WTC11 (cell line): Measurements from ENCODE around the gene WTAP. TPM values are rescaled to one million over a fixed set of nuclear protein-coding genes. Genes with fewer than 3 reads are reported as not detected.

ENCODE experiments used
- ATAC-seq: fragments of 200-7000 bp; cut with Tn5 transposase; 2 replicates; pipeline ENCODE4 v1.10.0; 2021; ENCODE audit warnings: mild to moderate bottlenecking, moderate library complexity
- Bru-seq: library from RNA; stranded (reverse); fragments of 400-500 nt; gene quantifications from one replicate; lab custom pipeline; 2021; lab: Mats Ljungman, UMichigan
- CTCF ChIA-PET: fragments of 300-600 bp; sonication (Branson Sonifier 250); formaldehyde crosslinking; loops from one replicate; lab custom pipeline; 2021; ENCODE audit warnings: antibody characterized with exemption; lab: Charles Lee
- POLR2A ChIA-PET: fragments of 350-600 bp; sonication (Branson Sonifier 250); formaldehyde crosslinking; loops from one replicate; lab custom pipeline; 2021; ENCODE audit warnings: antibody characterized with exemption; lab: Charles Lee
- DNase-seq: peaks from one replicate; pipeline ENCODE4 v3.0.0; 2021; ENCODE audit warnings: low spot score
- H3K27ac Mint-ChIP-seq: 2 replicates; pipeline ENCODE4 v1.8.0; 2021; ENCODE audit warnings: mixed read lengths
- H3K27me3 Mint-ChIP-seq: 2 replicates; pipeline ENCODE4 v1.8.0; 2021; ENCODE audit warnings: low read depth, mild to moderate bottlenecking, moderate library complexity, mixed read lengths
- H3K36me3 Mint-ChIP-seq: 2 replicates; pipeline ENCODE4 v1.8.0; 2021; ENCODE audit warnings: mixed read lengths
- H3K4me1 Mint-ChIP-seq: 2 replicates; pipeline ENCODE4 v1.8.0; 2022; ENCODE audit warnings: mixed read lengths
- H3K4me3 Mint-ChIP-seq: 2 replicates; pipeline ENCODE4 v1.8.0; 2021; ENCODE audit warnings: mild to moderate bottlenecking, moderate library complexity, mixed read lengths
- H3K9me3 Mint-ChIP-seq: 2 replicates; pipeline ENCODE4 v1.8.0; 2021; ENCODE audit warnings: mixed read lengths
- ATF6 ChIP-seq: sonication (generic); formaldehyde crosslinking; IDR thresholded peaks from 2 replicates; pipeline ENCODE4 v1.8.1; 2023; ENCODE audit warnings: mild to moderate bottlenecking, missing genetic modification reagents
- CDX4 ChIP-seq: fragments of 250-450 bp; sonication (Bioruptor Pico); IDR thresholded peaks from 2 replicates; pipeline ENCODE4 v1.9.0; 2021; ENCODE audit warnings: moderate library complexity, mild to moderate bottlenecking, inconsistent platforms, borderline replicate concordance
- CTCF ChIP-seq: fragments of 200-600 bp; IDR thresholded peaks from 2 replicates; pipeline ENCODE4 v1.8.0; 2022; ENCODE audit warnings: antibody characterized with exemption
- EMX1 ChIP-seq: fragments of 250-450 bp; sonication (Bioruptor Pico); IDR thresholded peaks from 2 replicates; pipeline ENCODE4 v1.8.0; 2021; ENCODE audit warnings: mild to moderate bottlenecking
- ERG ChIP-seq: fragments of 250-450 bp; sonication (Bioruptor Pico); IDR thresholded peaks from 2 replicates; pipeline ENCODE4 v1.8.0; 2021; ENCODE audit warnings: mild to moderate bottlenecking
- FOXP1 ChIP-seq: sonication (generic); formaldehyde crosslinking; IDR thresholded peaks from 2 replicates; pipeline ENCODE4 v1.8.0; 2022; ENCODE audit warnings: missing genetic modification reagents, mild to moderate bottlenecking, moderate library complexity, borderline replicate concordance
- GABPB1 ChIP-seq: sonication (generic); formaldehyde crosslinking; IDR thresholded peaks from 2 replicates; pipeline ENCODE4 v1.8.1; 2023; ENCODE audit warnings: mild to moderate bottlenecking, missing genetic modification reagents
- MYBL2 ChIP-seq: sonication (generic); formaldehyde crosslinking; IDR thresholded peaks from 2 replicates; pipeline ENCODE4 v1.8.1; 2023; ENCODE audit warnings: mild to moderate bottlenecking, moderate library complexity, missing genetic modification reagents
- NFYB ChIP-seq: sonication (generic); formaldehyde crosslinking; conservative IDR thresholded peaks from 2 replicates; pipeline ENCODE4 v1.8.0; 2022; ENCODE audit warnings: low read depth, missing genetic modification reagents
- RELA ChIP-seq: sonication (generic); formaldehyde crosslinking; IDR thresholded peaks from 2 replicates; pipeline ENCODE4 v1.8.1; 2022; ENCODE audit warnings: missing genetic modification reagents, mild to moderate bottlenecking, borderline replicate concordance
- TEAD4 ChIP-seq: sonication (generic); formaldehyde crosslinking; IDR thresholded peaks from 2 replicates; pipeline ENCODE4 v1.8.0; 2022; ENCODE audit warnings: mild to moderate bottlenecking, missing genetic modification reagents
- TP53 ChIP-seq: sonication (generic); formaldehyde crosslinking; IDR thresholded peaks from 2 replicates; pipeline ENCODE4 v1.8.1; 2023; ENCODE audit warnings: mild to moderate bottlenecking, missing genetic modification reagents
- USF1 ChIP-seq: sonication (generic); formaldehyde crosslinking; IDR thresholded peaks from 2 replicates; pipeline ENCODE4 v1.8.0; 2022; ENCODE audit warnings: mild to moderate bottlenecking, missing genetic modification reagents
- USF2 ChIP-seq: sonication (generic); formaldehyde crosslinking; IDR thresholded peaks from 2 replicates; pipeline ENCODE4 v1.8.1; 2023; ENCODE audit warnings: mild to moderate bottlenecking, missing genetic modification reagents, moderate library complexity
- ZMAT4 ChIP-seq: fragments of 250-450 bp; sonication (Bioruptor Pico); IDR thresholded peaks from 2 replicates; pipeline ENCODE4 v1.9.0; 2021; ENCODE audit warnings: mild to moderate bottlenecking
- ZNF138 ChIP-seq: sonication (generic); formaldehyde crosslinking; conservative IDR thresholded peaks from 2 replicates; pipeline ENCODE4 v1.8.1; 2022; ENCODE audit warnings: mild to moderate bottlenecking, moderate library complexity, missing genetic modification reagents
- ZNF396 ChIP-seq: fragments of 250-450 bp; sonication (Bioruptor Pico); IDR thresholded peaks from 2 replicates; pipeline ENCODE4 v1.8.0; 2021; ENCODE audit warnings: mild to moderate bottlenecking, moderate library complexity, borderline replicate concordance
- ZNF512 ChIP-seq: sonication (generic); formaldehyde crosslinking; IDR thresholded peaks from 2 replicates; pipeline ENCODE4 v1.8.1; 2022; ENCODE audit warnings: missing genetic modification reagents, borderline replicate concordance
- ZSCAN18 ChIP-seq: fragments of 250-450 bp; sonication (Bioruptor Pico); IDR thresholded peaks from 2 replicates; pipeline ENCODE4 v2.1.2; 2022; ENCODE audit warnings: mild to moderate bottlenecking, moderate library complexity
- long read RNA-seq, 3 experiments: library from RNA in 1 of 3; library from capped mRNA in 1 of 3; library from polyadenylated mRNA in 1 of 3; unstranded in 2 of 3; stranded (forward) in 1 of 3; transcript quantifications; one replicate each; pipeline ENCODE4 v2.0.0, GENCODE V29; 2021
- total RNA-seq: library from RNA; stranded (reverse); gene quantifications from 3 replicates; pipeline ENCODE4 v1.2.3, GENCODE V29; 2021

WTAP gene
- total RNA-seq, result 88.8 to 92.7 TPM (median 91.9 TPM) in 3 replicates
- percentile 98 among the genes with signal in this experiment for Bru-seq, nascent RNA
- long read RNA-seq, experiment 1, transcript WTAP-201 (6 exons, 1,622 nt), result major isoform, 90 of 179 reads
- long read RNA-seq, experiment 1, transcript WTAP-202 (8 exons, 3,656 nt), result minor isoform, 8 of 179 reads
- long read RNA-seq, experiment 1, transcript WTAP-206 (8 exons, 2,109 nt), result minor isoform, 26 of 179 reads
- long read RNA-seq, experiment 1, transcript WTAP-207 (7 exons, 1,430 nt), result minor isoform, 14 of 179 reads
- long read RNA-seq, experiment 1, partial matches to known transcripts, result 27 of 179 reads
- long read RNA-seq, experiment 1, other reads (novel, unspliced or antisense), result 12 of 179 reads
- long read RNA-seq, experiment 2, transcript WTAP-206 (8 exons, 2,109 nt), result minor isoform, 6 of 97 reads
- long read RNA-seq, experiment 2, transcript WTAP-201 (6 exons, 1,622 nt), result major isoform, 19 of 97 reads
- long read RNA-seq, experiment 2, transcript WTAP-207 (7 exons, 1,430 nt), result minor isoform, 6 of 97 reads
- long read RNA-seq, experiment 2, partial matches to known transcripts, result 56 of 97 reads
- long read RNA-seq, experiment 2, other reads (novel, unspliced or antisense), result 6 of 97 reads
- long read RNA-seq, experiment 3, transcript WTAP-202 (8 exons, 3,656 nt), result minor isoform, 7 of 62 reads
- long read RNA-seq, experiment 3, transcript WTAP-205 (7 exons, 1,623 nt), result major isoform, 9 of 62 reads
- long read RNA-seq, experiment 3, partial matches to known transcripts, result 41 of 62 reads
- long read RNA-seq, experiment 3, other reads (novel, unspliced or antisense), result 5 of 62 reads

GRCh38 chr6:159726918-159727716 is at the start of gene WTAP:
Gene WTAP (plus strand): TSS chr6:159727506. CDS start chr6:159736266, 8,760 bp downstream.
- H3K27ac Mint-ChIP-seq, result peak within 1 kb of the TSS; percentile 98
- ChIA-PET POLR2A (interaction anchor here (0.6 to 2.5 kb wide), 6 partner anchors 10 to 63 kb away, joined by 3 to 32 read pairs (median 8); partner anchors contain the start of genes ACAT2, MRPL18, SOD2 and TCP1), CTCF (interaction anchor here (1.0 to 1.4 kb wide), 3 partner anchors 33 to 136 kb away, joined by 3 to 4 read pairs (median 4); no protein-coding TSS in a partner anchor)
- DNase-seq, result peak; percentile 97
- H3K36me3 Mint-ChIP-seq, result peaks cover 15% of the 10 kb centered on the region
- H3K4me1 Mint-ChIP-seq, result peaks cover 29% of the 10 kb centered on the region
- H3K4me3 Mint-ChIP-seq, result peak within 1 kb of the TSS; percentile 93
- ATAC-seq, result peak; percentile 86
- H3K27me3 Mint-ChIP-seq, result no peaks in the 10 kb centered on the region
- H3K9me3 Mint-ChIP-seq, result no peaks in the 10 kb centered on the region; the same call in 1 of the 2 replicates
- peak; percentile 89 for TF ChIP-seq NFYB (CRISPR knock-in tag)
- peak; percentile 87; the same call in 1 of the 2 replicates for TF ChIP-seq ZNF138 (CRISPR knock-in tag)
- TF ChIP-seq CDX4 (CRISPR knock-in tag), result no peak
- TF ChIP-seq ZNF512 (CRISPR knock-in tag), result 0 out of 2 replicates have a peak, but pooled peaks have one; percentile 0
- TF ChIP-seq ERG (CRISPR knock-in tag), result no peak; the same call in 1 of the 2 replicates
- peak; percentile 93 for TF ChIP-seq TP53 (CRISPR knock-in tag)
- 0 out of 2 replicates have a peak, but pooled peaks have one; percentile 13 for TF ChIP-seq ZMAT4
- TF ChIP-seq FOXP1 (CRISPR knock-in tag), result peak; percentile 97
- TF ChIP-seq EMX1 (CRISPR knock-in tag), result 0 out of 2 replicates have a peak, but pooled peaks have one; percentile 44
- peak; percentile 94 for TF ChIP-seq MYBL2 (CRISPR knock-in tag)
- no peak for TF ChIP-seq TEAD4 (CRISPR knock-in tag)
- no peak for TF ChIP-seq CTCF
- peak; percentile 82 for TF ChIP-seq USF2 (CRISPR knock-in tag)
- peak; percentile 87 for TF ChIP-seq GABPB1 (CRISPR knock-in tag)
- TF ChIP-seq ZSCAN18 (CRISPR knock-in tag), result no peak
- no peak for TF ChIP-seq ATF6 (CRISPR knock-in tag)
- no peak for TF ChIP-seq ZNF396
- TF ChIP-seq USF1 (CRISPR knock-in tag), result peak; percentile 82
- peak; percentile 89 for TF ChIP-seq RELA (CRISPR knock-in tag)
